A549 (cell line): ENCODE data around the gene C14orf39. TPM values are rescaled to one million over a fixed set of nuclear protein-coding genes. Genes with fewer than 3 reads are reported as not detected.

ENCODE experiments used
- ATAC-seq, 2 experiments: fragments of 200-7000 bp in 1 of 2; fragments of >200 bp in 1 of 2; cut with Nextera tagmentation in 1 of 2; cut with Tn5 transposase in 1 of 2; 3 replicates each; pipeline versions ENCODE4 v1.8.0 to v1.9.1; 2018 to 2020; ENCODE audit warnings: mild to moderate bottlenecking in 1 of 2, moderate library complexity in 1 of 2
- CTCF ChIA-PET: fragments of 300-600 bp; sonication (Branson Sonifier 250); formaldehyde crosslinking; extraction: SDS; loops from one replicate; lab custom pipeline; 2021; ENCODE audit warnings: antibody characterized with exemption, inconsistent platforms; lab: Yijun Ruan, JAX
- POLR2A ChIA-PET: fragments of 350-600 bp; formaldehyde crosslinking; extraction: SDS; loops from one replicate; lab custom pipeline; 2021; ENCODE audit warnings: antibody characterized with exemption, inconsistent platforms; lab: Yijun Ruan, JAX
- DNase-seq, 2 experiments: peaks; one replicate each; pipeline versions ENCODE4 v3.0.0 to v3.0.0-alpha.2; 2011 to 2016; ENCODE audit warnings: low read depth in 1 of 2, low spot score in 1 of 2
- FAIRE-seq: peaks from 2 replicates; lab custom pipeline; 2011; peaks lifted over from hg19 to GRCh38; lab: Jason Lieb, UNC
- H3K27ac ChIP-seq, 2 experiments: fragments of >200 bp; sonication (Bioruptor Twin); formaldehyde crosslinking; 3 replicates each; pipeline ENCODE4 v1.5.1; 2016 to 2017
- H3K4me1 ChIP-seq: fragments of >200 bp; sonication (Bioruptor Twin); formaldehyde crosslinking; 3 replicates; pipeline ENCODE4 v1.6.1; 2016
- H3K4me2 ChIP-seq: fragments of >200 bp; sonication (Bioruptor Twin); formaldehyde crosslinking; 3 replicates; pipeline ENCODE4 v1.6.1; 2016
- H3K4me3 ChIP-seq: fragments of >200 bp; sonication (Bioruptor Twin); formaldehyde crosslinking; 3 replicates; pipeline ENCODE4 v1.5.1; 2016
- H3K9me3 ChIP-seq: fragments of >200 bp; sonication (Bioruptor Twin); formaldehyde crosslinking; 3 replicates; pipeline ENCODE4 v1.6.1; 2016
- CEBPB ChIP-seq, 2 experiments: fragments of >200 bp in 1 of 2; sonication (Bioruptor Twin) in 1 of 2; formaldehyde crosslinking in 1 of 2; IDR thresholded peaks; 2 replicates each; pipeline ENCODE4 v1.6.1; 2012 to 2016
- EHF ChIP-seq: fragments of 250-450 bp; sonication (Bioruptor Pico); IDR thresholded peaks from 2 replicates; pipeline ENCODE4 v1.5.0; 2020; ENCODE audit warnings: mild to moderate bottlenecking
- FOXS1 ChIP-seq: fragments of 250-450 bp; sonication (Bioruptor Pico); IDR thresholded peaks from 2 replicates; pipeline ENCODE4 v1.5.0; 2020; ENCODE audit warnings: mild to moderate bottlenecking, moderate library complexity
- HEYL ChIP-seq: fragments of 250-450 bp; sonication (Bioruptor Pico); IDR thresholded peaks from 2 replicates; pipeline ENCODE4 v1.8.0; 2021; ENCODE audit warnings: mild to moderate bottlenecking, moderate library complexity
- HOXB5 ChIP-seq: fragments of 250-450 bp; sonication (Bioruptor Pico); IDR thresholded peaks from 2 replicates; pipeline ENCODE4 v1.5.0; 2020; ENCODE audit warnings: mild to moderate bottlenecking, moderate library complexity
- JUN ChIP-seq, 2 experiments: fragments of >200 bp; sonication (Bioruptor Twin); formaldehyde crosslinking; IDR thresholded peaks; 2 replicates in 1 of 2; 3 replicates in 1 of 2; pipeline ENCODE4 v1.6.1; 2016 to 2017
- KDM1A ChIP-seq: fragments of 200-600 bp; sonication (generic); IDR thresholded peaks from 2 replicates; pipeline ENCODE4 v1.6.1; 2016; ENCODE audit warnings: low read depth, mild to moderate bottlenecking
- KDM5A ChIP-seq: fragments of 200-600 bp; sonication (generic); IDR thresholded peaks from 2 replicates; pipeline ENCODE4 v1.6.1; 2016; ENCODE audit warnings: antibody characterized with exemption, mild to moderate bottlenecking
- NPAS2 ChIP-seq: fragments of 250-450 bp; sonication (Bioruptor Pico); IDR thresholded peaks from 2 replicates; pipeline ENCODE4 v1.8.0; 2022; ENCODE audit warnings: mild to moderate bottlenecking, moderate library complexity, borderline replicate concordance
- PHF8 ChIP-seq: fragments of 200-600 bp; sonication (generic); IDR thresholded peaks from 2 replicates; pipeline ENCODE4 v1.6.1; 2016; ENCODE audit warnings: low read depth, mild to moderate bottlenecking, antibody characterized with exemption, moderate library complexity, borderline replicate concordance
- RAD21 ChIP-seq, 2 experiments: fragments of >200 bp in 1 of 2; sonication (Bioruptor Twin) in 1 of 2; formaldehyde crosslinking in 1 of 2; IDR thresholded peaks in 1 of 2; conservative IDR thresholded peaks in 1 of 2; 2 replicates in 1 of 2; 3 replicates in 1 of 2; pipeline ENCODE4 v1.6.1; 2012 to 2018; ENCODE audit warnings: inconsistent platforms in 1 of 2
- RARB ChIP-seq: fragments of 250-450 bp; sonication (Bioruptor Pico); IDR thresholded peaks from 2 replicates; pipeline ENCODE4 v1.8.0; 2021; ENCODE audit warnings: mild to moderate bottlenecking, moderate library complexity
- RFX5 ChIP-seq: fragments of 450-650 bp; IDR thresholded peaks from 2 replicates; pipeline ENCODE4 v1.7.1; 2014; ENCODE audit warnings: antibody characterized with exemption, mild to moderate bottlenecking, moderate library complexity
- SREBF2 ChIP-seq: fragments of 450-650 bp; IDR thresholded peaks from 2 replicates; pipeline ENCODE4 v1.6.1; 2014; ENCODE audit warnings: mild to moderate bottlenecking, moderate library complexity
- TFCP2L1 ChIP-seq: fragments of 250-450 bp; sonication (Bioruptor Pico); IDR thresholded peaks from 2 replicates; pipeline ENCODE4 v1.5.0; 2021; ENCODE audit warnings: mild to moderate bottlenecking
- ZC3H11A ChIP-seq: fragments of 450-650 bp; IDR thresholded peaks from 2 replicates; pipeline ENCODE4 v1.6.1; 2014; ENCODE audit warnings: antibody characterized with exemption, mild to moderate bottlenecking
- ZFP36 ChIP-seq: fragments of 450-650 bp; IDR thresholded peaks from 2 replicates; pipeline ENCODE4 v1.6.1; 2014; ENCODE audit warnings: borderline replicate concordance; ENCODE audit not compliant: partially characterized antibody
- ZSCAN20 ChIP-seq: fragments of 250-450 bp; sonication (Bioruptor Pico); IDR thresholded peaks from 2 replicates; pipeline ENCODE4 v1.8.0; 2022; ENCODE audit warnings: mild to moderate bottlenecking, moderate library complexity
- WGBS: methylation state at CpG from one replicate; pipeline ENCODE4 v1.1.6; 2017; ENCODE audit errors: missing lambda C conversion rate; 5-methylcytosine and 5-hydroxymethylcytosine counted together
- polyA plus RNA-seq, 4 experiments: library from polyadenylated mRNA; depleted of rRNA in 3 of 4; stranded (reverse); fragments of >200 nt; fragmentation: RNase III in 1 of 4; extraction: RNeasy Plus Mini Kit Qiagen cat#74134 plus additional on column Dnase treatment in 1 of 4; gene quantifications; 2 replicates in 3 of 4; 3 replicates in 1 of 4; pipeline ENCODE4 v1.2.3, GENCODE V29; 2011 to 2017
- TF ChIP-seq, protein P1 (sequence below): IDR thresholded peaks from 2 replicates; pipeline ENCODE4 v1.6.1; 2012
- TF ChIP-seq, protein P2 (sequence below): IDR thresholded peaks from 2 replicates; pipeline ENCODE4 v1.6.1; 2012; ENCODE audit warnings: low read depth, borderline replicate concordance
- TF ChIP-seq, protein P3 (sequence below): fragments of >200 bp; sonication (Bioruptor Twin); formaldehyde crosslinking; IDR thresholded peaks from 3 replicates; pipeline ENCODE4 v1.5.1; 2016

The C14orf39 gene
- polyA plus RNA-seq, 2 of the 4 experiments (the other 2 are of a cell fraction), result not detected

DNA sequence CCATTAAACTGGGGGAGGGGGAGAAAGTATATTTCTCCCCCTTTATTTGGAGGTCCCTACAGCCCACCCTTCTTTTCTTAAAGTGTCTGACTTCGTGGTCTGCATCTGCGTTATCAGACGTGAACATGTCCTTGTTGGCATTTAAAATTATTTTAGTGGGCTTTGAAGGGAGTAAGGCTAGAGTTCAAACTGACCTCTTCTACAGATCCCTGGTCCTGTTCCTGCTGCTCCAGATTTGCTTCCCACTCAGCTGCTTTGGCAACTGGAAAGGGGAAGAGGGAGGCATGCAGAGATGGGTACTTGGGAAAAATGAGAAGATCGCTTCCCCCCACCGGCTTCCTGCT is 22.5 kb upstream of the C14orf39 start:
- ATAC-seq (no peak), FAIRE-seq (no peak), DNase-seq (no peak)
- no peak overlapping the region for H3K27ac ChIP-seq
- no peak overlapping the region for H3K4me3 ChIP-seq
- no peak overlapping the region for H3K4me2 ChIP-seq
- H3K4me1 ChIP-seq, result no peaks in the 10 kb centered on the region
- H3K9me3 ChIP-seq, result no peaks in the 10 kb centered on the region
- TF ChIP-seq SREBF2, result no peak
- no peak for TF ChIP-seq ZFP36
- TF ChIP-seq FOXS1 (CRISPR knock-in tag), result no peak
- TF ChIP-seq RFX5, result no peak
- TF ChIP-seq PHF8, result no peak
- no peak for TF ChIP-seq ZSCAN20 (CRISPR knock-in tag)
- TF ChIP-seq HEYL (CRISPR knock-in tag), result no peak
- TF ChIP-seq KDM1A, result no peak
- TF ChIP-seq KDM5A, result no peak
- TF ChIP-seq RAD21 (conservative IDR thresholded peaks at IDR 0.05 in 1 of 2, IDR thresholded peaks at IDR 0.05 in 1 of 2), result no peak
- no peak for TF ChIP-seq CEBPB (IDR thresholded peaks at IDR 0.05)
- no peak for TF ChIP-seq TFCP2L1 (CRISPR knock-in tag)
- TF ChIP-seq, protein P1, sequence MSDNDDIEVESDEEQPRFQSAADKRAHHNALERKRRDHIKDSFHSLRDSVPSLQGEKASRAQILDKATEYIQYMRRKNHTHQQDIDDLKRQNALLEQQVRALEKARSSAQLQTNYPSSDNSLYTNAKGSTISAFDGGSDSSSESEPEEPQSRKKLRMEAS, result no peak
- TF ChIP-seq, protein P2, sequence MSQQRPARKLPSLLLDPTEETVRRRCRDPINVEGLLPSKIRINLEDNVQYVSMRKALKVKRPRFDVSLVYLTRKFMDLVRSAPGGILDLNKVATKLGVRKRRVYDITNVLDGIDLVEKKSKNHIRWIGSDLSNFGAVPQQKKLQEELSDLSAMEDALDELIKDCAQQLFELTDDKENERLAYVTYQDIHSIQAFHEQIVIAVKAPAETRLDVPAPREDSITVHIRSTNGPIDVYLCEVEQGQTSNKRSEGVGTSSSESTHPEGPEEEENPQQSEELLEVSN, result no peak
- TF ChIP-seq HOXB5, result no peak
- no peak for TF ChIP-seq JUN (IDR thresholded peaks at IDR 0.05)
- TF ChIP-seq NPAS2, result no peak
- ChIA-PET CTCF (interaction anchor here (1.1 kb wide), 1 partner anchor 324 kb away, joined by 3 read pairs; no protein-coding TSS in a partner anchor), POLR2A (no interaction called here)
- 31% methylated on average over 5 of the region's 5 CpGs for WGBS

DNA sequence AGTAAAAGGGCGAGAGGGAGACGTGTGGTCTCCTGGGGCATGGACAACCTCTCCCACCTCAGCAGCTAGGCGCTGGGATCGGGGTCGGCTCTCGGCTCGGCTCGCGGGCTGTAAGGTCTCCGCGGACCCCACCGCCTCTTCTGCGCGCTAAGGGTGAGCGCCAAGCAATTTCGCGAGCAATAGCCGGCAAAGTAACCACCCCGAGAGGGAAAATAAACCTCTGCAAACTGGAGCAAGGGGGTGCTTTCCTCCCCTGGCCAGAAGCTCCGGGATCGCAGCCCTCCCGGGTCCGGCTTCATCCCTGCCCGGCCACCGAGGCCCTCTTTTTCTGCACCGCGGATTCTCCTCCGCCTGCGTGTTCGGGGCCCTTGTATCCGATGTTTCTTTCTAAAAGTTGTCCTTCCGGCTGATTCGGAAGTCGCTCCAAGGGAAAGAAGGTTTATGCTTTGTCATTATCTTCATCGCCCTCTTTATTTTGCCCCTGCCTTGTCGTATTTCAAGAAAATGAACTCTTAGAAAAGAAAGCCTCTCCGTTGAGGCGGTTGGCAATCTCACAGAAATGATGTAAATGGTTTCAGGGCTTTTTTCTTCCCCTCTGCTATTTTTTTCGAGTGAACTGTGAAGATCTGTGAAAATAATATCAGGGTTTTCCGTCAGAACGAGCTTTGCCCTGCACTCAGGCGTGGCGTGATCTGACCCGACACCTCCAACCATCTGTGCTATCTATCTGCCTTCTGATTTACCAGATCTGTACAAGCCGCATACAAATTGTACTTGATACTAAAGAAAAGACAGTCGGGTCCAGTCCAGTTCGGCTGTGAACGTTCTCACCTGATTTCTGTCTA is 21.3 kb upstream of the C14orf39 start:
- FAIRE-seq (no peak), DNase-seq (no peak)
- Histone ChIP-seq H3K27ac (no peak overlapping the region), H3K4me2 (no peak overlapping the region), H3K9me3 (no peaks in the 10 kb centered on the region)
- TF ChIP-seq EHF (CRISPR knock-in tag), result no peak
- TF ChIP-seq RARB (CRISPR knock-in tag), result no peak
- TF ChIP-seq, protein P3, sequence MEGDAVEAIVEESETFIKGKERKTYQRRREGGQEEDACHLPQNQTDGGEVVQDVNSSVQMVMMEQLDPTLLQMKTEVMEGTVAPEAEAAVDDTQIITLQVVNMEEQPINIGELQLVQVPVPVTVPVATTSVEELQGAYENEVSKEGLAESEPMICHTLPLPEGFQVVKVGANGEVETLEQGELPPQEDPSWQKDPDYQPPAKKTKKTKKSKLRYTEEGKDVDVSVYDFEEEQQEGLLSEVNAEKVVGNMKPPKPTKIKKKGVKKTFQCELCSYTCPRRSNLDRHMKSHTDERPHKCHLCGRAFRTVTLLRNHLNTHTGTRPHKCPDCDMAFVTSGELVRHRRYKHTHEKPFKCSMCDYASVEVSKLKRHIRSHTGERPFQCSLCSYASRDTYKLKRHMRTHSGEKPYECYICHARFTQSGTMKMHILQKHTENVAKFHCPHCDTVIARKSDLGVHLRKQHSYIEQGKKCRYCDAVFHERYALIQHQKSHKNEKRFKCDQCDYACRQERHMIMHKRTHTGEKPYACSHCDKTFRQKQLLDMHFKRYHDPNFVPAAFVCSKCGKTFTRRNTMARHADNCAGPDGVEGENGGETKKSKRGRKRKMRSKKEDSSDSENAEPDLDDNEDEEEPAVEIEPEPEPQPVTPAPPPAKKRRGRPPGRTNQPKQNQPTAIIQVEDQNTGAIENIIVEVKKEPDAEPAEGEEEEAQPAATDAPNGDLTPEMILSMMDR, result no peak
- no peak for TF ChIP-seq ZC3H11A
- TF ChIP-seq HOXB5, result no peak
- TF ChIP-seq FOXS1 (CRISPR knock-in tag), result no peak
- TF ChIP-seq, all 56 proteins: peak for 0
- 52% methylated on average over 44 of the region's 48 CpGs for WGBS
- no peak for ATAC-seq
- ChIA-PET CTCF (interaction anchor here (1.1 to 1.3 kb wide), 2 partner anchors 52 to 176 kb away, joined by 3 to 4 read pairs; no protein-coding TSS in a partner anchor), POLR2A (no interaction called here)
- Histone ChIP-seq H3K4me3 (no peak overlapping the region), H3K4me1 (no peaks in the 10 kb centered on the region)
